NCI-H1694 (cell line): ENCODE data around the gene CCDC116.
"Not testable (repeated sequence)": the region's sequence is repeated elsewhere in the genome, so short reads cannot be mapped to it uniquely, and the experiment has no call there.

Experiments used
- DNase-seq: peaks from one replicate; lab custom pipeline; 2025; lab: John Stamatoyannopoulos, UW

The CCDC116 gene

DNA sequence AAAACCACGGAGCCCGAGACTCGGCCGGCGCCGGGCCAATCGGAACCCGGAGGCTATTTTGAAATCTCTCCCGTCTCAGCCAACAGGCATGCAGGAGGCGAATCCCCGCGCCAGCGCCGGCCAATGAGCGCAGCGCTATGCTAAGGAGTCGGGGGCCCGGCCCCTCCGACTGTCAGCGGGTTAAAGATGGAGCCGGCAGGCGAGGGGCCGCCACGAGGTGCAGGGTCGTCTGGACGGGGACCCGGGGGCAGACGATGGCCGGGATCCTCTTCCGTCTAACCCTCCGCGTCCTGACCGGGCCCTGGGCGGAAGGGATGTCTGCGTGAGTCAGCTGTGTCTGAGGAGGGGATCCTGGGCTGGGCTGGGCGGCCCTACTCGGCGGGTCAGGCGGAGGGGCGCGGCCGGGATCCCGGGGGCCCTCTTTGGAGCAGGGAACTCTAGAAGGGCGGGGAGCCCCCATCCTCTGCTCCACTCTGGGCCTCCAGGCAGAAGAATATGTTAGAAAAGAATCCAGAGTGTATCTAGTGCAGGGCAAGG, 19.5 kb downstream of the CCDC116 start:
- DNase-seq: peak; percentile 92

DNA sequence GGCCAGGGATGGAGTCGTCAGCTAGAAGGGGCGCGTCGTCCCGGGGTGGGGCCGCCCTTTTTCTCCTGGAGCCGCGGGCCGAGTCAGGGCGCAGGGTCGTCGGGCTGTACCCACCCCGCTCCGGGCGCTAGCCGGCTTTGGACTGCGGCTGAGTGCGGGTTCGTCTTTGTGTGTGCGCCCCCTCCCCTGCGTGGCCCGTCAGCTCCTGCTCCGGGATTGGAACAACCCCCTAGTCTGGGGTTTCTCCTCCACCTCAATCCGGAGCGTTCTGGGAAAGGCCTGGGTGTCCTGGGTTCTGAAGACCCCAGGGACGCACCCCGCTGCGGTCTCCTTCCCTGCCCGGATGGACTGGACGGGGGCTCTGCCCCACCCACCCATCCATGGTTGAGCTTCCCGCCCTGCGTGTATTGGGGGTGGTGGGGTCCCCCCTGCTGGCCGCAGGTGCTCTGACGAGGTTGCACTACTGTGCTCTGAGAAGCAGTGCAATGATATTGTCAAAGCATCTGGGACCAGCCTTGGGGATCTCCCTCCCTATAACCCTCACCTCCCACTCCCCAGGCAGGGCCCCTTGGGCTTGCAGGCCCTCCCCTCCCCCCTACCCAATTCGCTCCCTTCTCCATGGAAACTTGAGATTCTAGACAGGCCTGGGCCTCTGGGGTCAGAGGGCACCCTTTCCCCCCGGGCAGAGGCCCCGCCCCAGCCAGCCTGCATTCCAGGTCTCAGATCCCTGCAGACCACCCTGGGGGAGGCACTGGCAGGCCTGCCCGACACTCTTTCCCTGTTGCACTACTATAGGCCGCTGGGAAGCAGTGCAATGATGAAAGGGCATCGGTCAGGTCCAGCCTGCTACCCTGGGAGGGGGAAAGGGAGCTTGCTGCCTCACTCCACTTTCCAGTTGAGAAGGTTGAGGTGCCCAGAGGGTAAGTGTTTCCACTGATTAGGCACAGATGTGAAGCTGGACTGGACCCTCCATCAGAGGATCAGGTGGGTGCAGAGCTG, 20.3 kb downstream of the CCDC116 start:
- no peak for DNase-seq

DNA sequence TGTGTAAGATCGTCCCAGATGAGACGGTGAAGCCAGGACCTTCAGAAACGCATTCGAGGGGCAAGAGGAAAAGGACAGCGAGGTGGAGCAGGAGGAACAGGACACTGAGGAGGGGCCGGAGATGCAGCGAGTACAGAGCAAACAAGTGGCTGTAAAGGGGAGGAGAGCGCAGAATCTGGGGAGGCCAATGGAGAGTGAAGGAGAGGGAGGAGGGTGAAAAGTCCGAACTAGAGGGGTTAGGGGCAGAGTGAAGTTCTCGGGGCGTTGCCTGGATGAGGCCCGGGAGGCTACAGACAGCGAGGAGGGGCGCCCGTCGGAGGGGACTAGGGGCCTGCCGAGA, 24.4 kb downstream of the CCDC116 start:
- DNase-seq: no peak

DNA sequence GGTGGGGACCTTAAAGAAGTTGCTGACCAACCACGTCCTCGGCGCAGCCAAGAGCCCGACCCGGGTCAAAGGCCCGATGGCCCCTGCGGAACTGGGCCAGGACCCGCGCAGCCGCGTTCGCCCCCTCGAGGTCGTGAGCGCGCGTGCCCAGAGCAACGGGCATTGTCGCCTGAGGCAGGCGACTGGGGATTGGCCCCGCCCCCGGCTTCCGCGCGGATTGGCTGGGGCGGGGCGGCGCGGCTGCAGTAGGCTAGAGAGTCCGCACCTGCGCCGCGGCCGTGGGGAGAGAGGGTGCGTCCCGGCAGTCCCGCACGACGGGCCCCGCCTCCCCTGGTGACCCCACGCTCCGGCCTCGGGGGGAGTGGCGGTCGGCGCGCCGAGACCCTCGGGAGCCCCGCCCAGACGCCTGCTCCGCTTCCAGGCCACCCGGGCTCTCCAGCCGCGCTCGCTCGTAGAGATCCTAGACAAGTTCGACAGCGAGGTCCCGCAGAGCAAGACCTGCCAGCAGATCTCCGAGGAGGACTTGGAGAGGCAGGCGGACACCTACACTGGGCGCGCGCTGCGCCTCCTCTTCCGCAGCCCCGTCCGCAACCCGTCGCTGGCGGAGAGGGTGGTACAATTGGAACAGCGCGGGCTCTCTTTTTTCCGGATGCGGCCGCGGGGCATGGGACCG, 24.9 kb downstream of the CCDC116 start:
- DNase-seq: peak; percentile 52

DNA sequence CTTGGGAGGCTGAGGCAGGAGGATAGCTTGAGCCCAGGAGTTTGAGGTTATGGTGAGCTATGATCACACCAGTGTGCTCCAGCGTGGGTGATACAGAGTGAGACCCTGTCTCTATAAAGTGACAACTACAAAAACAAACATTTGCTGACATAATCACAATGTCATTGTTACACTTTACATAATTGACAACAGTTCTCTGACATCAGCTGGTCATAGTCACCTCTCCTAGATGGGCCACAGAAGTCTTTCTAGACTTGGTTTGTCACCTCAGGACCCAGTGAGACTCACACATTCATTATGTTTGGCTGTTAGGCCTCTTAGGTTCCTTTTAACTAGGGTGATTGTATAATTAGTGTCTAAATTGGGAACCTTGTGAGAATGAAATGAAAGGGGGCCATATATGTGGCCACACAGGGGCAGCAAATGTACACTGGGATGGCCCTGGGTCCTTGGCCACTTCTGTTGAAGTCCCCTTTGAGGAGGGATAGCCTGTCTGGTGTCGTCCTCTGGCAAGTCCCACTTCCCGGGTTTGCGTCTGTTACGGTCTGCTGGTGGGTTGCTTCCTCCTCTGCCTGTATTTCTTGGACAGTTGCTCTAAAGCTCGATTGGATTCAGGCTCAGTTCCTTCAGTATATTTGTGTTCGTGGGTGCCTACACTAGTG, 27.4 kb downstream of the CCDC116 start:
- no peak for DNase-seq

DNA sequence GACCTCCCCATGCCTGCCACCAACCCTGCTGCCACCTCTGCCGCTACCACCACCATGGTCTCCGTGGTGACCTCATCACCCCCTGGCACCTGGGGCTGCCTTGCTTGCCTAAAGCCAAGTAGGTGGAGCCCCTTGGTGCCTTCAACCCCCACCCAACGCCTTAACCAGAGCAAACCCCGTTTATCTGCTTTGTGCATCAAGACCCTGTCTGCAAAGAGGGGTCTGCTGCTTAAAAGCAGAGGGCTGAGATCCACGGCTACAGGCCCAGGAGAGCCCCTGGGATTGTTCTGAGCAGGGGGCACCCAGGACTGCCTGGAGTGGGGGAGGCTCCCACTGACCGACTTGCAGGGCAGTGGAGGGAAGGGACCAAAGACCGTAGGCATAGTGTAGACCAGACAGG, 28.3 kb downstream of the CCDC116 start:
- no peak for DNase-seq

DNA sequence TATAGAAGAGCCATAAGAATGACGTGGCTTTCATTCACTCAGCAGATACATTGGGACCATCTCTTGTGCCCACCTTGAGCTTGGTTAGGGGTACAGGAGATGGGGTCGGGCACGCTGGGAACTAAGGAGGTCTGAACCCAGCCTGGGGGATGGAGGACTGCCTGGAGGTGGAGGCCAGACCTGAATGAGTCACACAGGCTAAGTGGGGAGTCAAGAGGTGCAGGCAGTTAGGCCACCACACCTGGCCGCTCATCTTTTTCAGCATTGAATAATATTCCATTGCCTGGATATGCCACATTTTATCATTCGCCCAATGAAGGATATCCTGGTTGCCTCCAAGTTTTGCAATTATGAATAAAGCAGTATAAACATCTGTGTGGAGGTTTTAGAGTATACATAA, 29.4 kb downstream of the CCDC116 start:
- DNase-seq: no peak

DNA sequence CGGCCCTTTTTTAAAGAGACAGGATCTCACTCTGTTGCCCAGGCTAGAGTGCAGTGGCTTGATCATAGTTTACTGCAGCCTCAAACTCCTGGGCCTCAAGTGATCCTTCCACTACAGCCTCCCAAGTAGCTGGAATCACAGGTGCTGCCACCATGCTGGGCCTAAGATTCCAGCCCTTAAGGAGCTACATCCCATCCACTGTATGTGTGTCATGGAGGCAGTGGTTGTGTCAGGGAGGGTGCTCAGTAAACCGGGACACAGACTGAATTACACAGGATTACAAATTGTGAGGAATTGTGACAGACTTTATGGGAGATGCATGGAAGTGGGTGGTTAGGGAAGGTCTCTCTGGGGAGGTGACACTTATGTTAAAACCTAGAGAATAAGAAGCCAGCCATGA, 31.2 kb downstream of the CCDC116 start:
- no peak for DNase-seq

DNA sequence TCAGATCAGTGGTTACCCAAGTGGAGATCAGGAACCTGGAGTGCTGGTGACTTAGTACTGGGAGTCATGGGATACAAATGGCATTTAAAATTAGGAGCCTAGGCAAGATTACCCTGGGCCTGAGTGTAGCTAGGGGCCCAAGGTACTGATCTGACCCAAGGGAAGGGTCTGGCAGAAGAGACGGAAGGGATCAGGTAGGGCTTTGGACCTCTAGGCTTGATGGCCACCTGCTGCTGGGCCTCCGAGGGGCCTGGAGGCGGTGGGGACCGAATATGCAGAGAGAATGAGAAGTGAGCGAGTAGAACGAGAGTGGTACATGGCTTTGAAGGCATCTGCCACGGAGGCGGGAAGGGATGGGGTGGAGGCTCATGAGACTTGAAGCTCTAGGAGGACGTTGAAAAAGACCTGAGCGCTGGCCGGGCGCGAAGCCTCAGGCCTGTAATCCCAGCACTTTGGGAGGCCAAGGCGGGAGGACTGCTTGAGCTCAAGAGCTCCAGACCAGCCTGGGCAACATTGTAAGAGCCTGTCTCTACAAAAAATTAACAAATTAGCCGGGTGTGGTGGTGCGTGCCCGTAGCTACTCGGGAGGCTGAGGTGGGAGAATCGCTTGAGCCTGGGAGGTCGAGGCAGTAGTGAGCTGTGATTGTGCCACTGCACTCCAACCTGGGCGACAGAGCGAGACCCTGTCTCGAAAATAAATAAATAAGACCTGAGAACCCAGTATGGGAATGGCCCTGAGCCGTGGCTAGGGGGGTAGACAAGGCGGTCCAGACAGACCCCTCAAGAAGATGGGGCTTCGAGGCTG, 32.7 kb downstream of the CCDC116 start:
- DNase-seq: no peak

DNA sequence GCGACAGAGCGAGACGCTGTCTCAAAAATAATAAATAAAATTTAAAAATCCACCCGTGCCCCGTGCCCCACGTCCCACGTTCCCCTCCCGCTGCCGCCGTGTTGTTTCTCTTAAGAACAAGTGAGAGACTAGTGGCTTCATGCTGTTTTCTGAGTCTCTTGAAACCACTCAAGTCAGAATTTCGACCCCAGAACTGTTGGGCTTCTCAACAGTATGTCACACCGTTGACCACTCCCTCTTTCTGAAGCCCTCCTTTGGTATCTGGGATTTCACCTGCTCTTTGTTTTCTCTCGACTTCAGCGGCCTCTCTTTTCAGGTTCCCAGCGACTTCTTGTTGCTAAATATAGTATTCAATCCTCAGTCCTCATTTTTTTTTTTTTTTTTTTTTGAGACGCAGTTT, 34.2 kb downstream of the CCDC116 start:
- DNase-seq: no peak

DNA sequence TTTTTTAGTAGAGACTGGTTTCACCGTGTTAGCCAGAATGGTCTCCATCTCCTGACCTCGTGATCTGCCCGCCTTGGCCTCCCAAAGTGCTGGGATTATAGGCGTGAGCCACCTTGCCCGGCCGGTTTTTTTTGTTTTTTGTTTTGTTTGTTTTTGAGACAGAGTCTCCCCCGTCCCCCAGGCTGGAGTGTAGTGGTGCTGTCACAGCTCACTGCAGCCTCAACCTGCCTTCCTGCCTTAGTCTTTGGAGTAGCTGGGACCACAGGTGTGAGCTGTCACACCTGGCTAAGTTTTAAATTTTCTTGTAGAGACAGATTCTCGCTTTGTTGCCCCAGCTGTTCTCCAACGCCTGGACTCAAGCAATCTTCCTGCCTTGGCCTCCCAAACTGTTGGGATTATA, 36.5 kb downstream of the CCDC116 start:
- DNase-seq: no peak

DNA sequence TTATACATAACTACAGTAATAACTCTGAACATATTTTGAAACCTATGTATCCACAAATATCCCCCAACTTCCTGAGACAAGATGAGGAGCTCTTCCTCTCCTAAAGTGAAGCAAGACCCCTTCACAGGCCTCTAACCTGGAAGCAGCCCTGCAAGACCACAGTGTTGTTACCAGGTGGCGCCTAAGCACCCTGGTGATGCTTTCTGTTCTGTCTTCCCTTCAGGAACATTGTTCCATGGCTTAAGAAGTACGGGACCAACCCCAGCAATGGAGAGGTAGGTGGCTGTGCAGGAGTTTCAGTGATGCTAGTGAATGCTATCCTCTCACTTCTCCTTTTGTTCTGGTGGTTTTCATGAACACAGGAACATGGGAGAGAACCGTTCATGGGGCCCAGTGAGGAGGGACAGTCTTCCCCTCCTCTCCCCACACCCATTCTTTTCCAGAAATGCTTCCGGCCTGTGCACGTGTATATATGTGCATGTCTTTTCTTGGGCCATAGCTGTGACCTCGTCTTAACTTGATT, 39.6 kb downstream of the CCDC116 start:
- DNase-seq: no peak

DNA sequence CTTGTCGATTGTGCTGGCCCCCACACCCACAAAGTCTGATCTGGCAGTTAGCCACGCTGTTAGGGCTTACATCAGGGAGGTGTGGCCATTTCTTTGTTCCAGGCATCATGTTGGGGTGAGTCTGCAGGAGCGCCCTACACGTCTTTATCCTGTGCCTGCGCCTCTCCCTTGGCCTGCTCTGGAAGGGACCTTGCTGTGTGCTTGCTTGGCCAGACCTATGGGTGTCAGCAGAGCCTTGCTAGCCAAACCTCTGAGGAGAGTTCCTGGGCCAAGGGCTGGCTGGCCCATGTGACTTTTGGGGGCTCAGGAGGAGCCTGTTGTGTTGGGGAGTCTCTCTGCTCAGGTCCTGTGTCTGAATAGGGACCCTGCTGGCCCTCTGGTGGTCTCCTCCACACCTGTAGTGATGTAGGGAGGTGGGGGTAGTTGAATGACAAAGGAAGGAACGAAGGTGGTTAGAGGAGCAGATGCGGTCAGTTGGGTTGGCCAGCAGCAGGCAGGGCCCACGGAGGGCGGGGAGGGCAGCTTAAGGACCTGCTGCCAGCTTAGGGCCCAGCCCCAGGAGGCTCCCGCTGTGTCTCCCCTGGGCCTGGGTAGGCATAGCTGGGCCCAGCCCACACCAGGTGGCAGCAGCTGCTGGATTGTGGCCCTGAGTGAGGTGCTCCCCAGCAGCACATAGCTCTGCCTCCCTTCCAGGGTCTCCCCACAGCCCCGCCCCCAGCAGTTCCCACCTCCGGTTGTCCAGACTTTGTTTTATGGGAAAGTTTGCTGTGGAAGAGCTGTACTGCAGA, 41.2 kb downstream of the CCDC116 start:
- DNase-seq: no peak

DNA sequence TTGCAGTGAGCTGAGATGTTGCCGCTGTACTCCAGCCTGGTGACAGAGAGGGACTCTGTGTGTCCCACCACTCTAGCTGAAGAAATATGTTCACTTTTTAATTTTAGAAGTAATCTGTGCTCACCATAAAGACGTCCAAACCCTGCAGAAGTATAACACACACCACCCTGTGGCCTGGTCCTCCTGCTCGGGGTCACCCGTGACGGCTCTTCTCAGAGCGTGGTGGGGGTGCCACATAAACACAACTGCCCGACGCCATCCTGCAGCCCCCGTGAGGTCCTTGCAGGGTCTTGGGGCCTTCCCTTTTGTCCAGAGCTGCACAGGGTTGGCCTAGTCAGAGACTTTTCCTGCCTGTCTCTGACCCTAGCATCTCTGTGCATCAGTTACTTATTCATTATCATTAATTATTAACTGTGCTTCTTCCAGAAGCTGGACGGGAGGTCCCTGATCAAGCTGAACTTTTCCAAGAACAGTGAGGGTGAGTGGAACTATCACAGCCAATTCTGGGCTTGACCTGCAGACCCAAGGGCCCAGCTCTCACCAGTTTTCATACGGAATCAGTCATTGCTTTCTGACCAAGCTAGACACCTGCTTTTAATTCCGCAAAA, 42.2 kb downstream of the CCDC116 start:
- no peak for DNase-seq

DNA sequence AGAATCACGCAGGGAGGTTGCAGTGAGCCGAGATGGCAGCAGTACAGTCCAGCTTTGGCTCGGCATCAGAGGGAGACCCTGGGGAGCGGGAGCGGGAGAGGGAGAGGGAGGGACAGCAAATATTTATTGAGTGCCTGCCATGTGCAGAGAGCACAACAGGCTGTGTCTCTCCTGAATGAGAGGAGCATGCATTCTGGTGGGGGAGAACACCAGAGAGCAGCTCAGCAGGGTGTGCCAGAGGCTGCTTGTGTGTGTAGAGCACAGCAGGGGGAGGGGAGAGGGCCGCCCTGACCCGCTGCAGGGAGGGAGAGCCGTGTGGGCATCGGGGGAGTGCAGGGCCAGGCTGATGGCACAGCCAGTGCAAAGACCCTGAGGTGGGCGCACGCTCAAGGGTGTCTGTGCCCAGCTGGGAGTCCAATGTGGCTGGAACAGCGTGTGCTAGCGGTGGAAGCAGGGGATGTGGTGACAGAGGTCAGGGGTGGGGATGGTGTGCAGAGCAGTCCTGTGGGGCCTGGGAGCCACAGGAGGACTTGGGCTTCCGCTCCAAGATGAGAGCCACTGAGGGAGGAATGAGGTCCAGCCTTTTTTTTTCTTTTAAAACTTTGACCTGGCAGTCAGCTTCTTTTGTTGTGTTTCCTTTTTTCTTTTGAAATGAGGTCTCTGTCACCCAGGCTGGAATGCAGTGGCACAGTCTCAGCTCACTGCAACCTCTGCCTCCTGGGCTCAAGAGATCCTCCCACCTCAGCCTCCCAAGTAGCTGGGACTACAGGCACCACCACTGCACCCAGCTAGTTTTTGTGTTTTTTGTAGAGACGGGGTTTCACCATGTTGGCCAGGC, 45.3 kb downstream of the CCDC116 start:
- no peak for DNase-seq

DNA sequence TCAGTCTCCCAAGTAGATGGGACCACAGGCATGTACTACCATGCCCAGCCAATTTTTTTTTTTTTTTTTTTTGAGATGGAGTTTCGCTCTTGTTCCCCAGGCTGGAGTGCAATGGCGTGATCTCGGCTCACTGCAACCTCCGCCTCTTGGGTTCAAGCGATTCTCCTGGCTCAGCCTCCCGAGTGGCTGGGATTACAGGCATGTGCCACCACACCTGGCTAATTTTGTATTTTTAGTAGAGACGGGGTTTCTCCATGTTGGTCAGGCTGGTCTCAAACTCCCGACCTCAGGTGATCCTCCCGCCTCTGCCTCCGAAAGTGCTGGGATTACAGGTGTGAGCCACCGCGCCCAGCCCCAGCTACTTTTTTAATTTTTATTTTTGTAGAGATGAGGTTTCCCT, 46.3 kb downstream of the CCDC116 start:
- not testable (repeated sequence) for DNase-seq

DNA sequence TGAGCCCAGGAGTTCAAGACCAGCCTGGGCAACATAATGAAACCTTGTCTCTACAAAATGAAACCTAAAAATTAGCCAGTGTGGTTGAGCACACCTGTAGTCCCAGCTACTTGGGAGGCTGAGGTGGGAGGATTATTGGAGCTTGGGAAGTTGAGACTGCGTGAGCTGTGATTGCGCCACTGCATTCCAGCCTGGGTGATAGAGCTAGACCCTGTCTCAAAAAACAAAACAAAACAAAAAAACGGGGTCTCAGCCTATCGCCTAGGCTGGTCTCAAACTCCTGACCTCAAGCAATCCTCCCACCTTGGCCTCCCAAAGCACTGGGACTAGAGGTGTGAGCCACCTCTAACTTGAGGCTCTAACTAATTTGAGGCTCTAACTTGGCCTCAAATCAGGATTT, 46.8 kb downstream of the CCDC116 start:
- DNase-seq: no peak

DNA sequence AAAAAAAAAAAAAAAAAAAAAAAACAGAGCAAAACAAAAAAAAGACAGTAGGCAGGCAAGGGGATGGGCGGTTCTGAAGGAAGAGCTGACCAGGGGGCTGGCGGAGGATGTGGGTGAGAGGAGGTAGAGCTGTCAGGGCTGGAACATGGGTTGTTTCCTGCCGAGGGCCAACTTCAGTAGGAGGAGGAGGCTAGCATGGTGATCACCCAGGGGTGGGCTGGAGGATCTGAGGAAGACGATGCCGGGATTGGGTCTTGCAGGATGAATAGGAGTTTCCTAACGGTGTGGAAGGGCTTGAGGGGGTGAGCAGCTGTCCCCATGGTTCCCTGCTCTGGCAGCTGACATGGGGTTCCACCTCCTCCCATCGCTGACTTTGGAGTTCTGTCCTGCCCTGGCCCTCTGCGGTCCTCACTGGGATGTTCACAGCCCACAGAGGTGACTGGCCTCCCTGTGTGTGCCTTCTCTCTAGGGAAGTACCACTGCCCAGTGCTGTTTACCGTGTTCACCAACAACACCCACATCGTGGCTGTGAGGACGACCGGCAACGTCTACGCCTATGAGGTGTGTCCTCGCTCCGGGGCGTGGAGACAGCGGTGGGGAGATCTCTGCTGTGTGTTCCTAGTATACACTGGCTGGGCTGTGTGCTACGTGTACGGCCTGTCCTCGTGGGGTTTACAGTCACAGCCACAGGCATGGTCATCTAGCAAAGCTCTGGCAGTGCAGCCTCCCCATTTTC, 48.4 kb downstream of the CCDC116 start:
- DNase-seq: no peak
